DOHH2 (cell line): ENCODE data around the gene ZNF592.

Source experiments
- H3F3A ChIP-seq: fragments of 200-600 bp; sonication (generic), shearing (Covaris generic); 2 replicates; pipeline ENCODE4 v1.6.0; 2016; ENCODE audit warnings: antibody characterized with exemption, mild to moderate bottlenecking; ENCODE audit not compliant: control insufficient read depth, insufficient read depth
- H3K27ac ChIP-seq: fragments of 200-600 bp; sonication (generic); 2 replicates; pipeline ENCODE4 v1.5.1; 2014; ENCODE audit warnings: low read depth, mild to moderate bottlenecking, low read length, moderate library complexity
- H3K27me3 ChIP-seq: fragments of 200-600 bp; sonication (generic); 2 replicates; pipeline ENCODE4 v1.6.1; 2014; ENCODE audit warnings: mild to moderate bottlenecking, low read length, mixed read lengths; ENCODE audit not compliant: control insufficient read depth
- H3K36me3 ChIP-seq: fragments of 200-600 bp; sonication (generic); 2 replicates; pipeline ENCODE4 v1.6.1; 2014; ENCODE audit warnings: mild to moderate bottlenecking, low read length, moderate library complexity, mixed read lengths; ENCODE audit not compliant: control insufficient read depth
- H3K4me1 ChIP-seq: fragments of 200-600 bp; sonication (generic); 2 replicates; pipeline ENCODE4 v1.6.1; 2014; ENCODE audit warnings: mild to moderate bottlenecking, low read length, mixed read lengths; ENCODE audit not compliant: control insufficient read depth
- H3K4me2 ChIP-seq: fragments of 200-600 bp; sonication (generic); 2 replicates; pipeline ENCODE4 v1.6.0; 2014; ENCODE audit warnings: mild to moderate bottlenecking, low read length, moderate library complexity
- H3K4me3 ChIP-seq: fragments of 200-600 bp; sonication (generic); 2 replicates; pipeline ENCODE4 v1.5.1; 2014; ENCODE audit warnings: mild to moderate bottlenecking, low read length, mixed read lengths
- H3K79me2 ChIP-seq: fragments of 200-600 bp; sonication (generic); 2 replicates; pipeline ENCODE4 v1.6.1; 2014; ENCODE audit warnings: mild to moderate bottlenecking, low read length, mixed read lengths; ENCODE audit not compliant: control insufficient read depth
- H3K9me2 ChIP-seq: fragments of 200-600 bp; sonication (generic); replicated peaks from 2 replicates; pipeline ENCODE4 v1.6.1; 2014; ENCODE audit warnings: mild to moderate bottlenecking, low read length, mixed read lengths; ENCODE audit not compliant: control insufficient read depth
- H3K9me3 ChIP-seq: fragments of 200-600 bp; sonication (generic); 2 replicates; pipeline ENCODE4 v1.6.1; 2014; ENCODE audit warnings: antibody characterized with exemption, low read length, mixed read lengths; ENCODE audit not compliant: control insufficient read depth, insufficient read depth
- H4K20me1 ChIP-seq: fragments of 200-600 bp; sonication (generic); 2 replicates; pipeline ENCODE4 v1.6.0; 2014; ENCODE audit warnings: low read depth, mild to moderate bottlenecking, antibody characterized with exemption, low read length, moderate library complexity; ENCODE audit not compliant: control insufficient read depth, insufficient read depth
- CTCF ChIP-seq: fragments of 200-600 bp; sonication (generic); IDR thresholded peaks from one replicate; pipeline ENCODE4 v1.5.1; 2014; ENCODE audit warnings: antibody characterized with exemption, mild to moderate bottlenecking, low read depth, low read length; ENCODE audit not compliant: poor library complexity, severe bottlenecking
- EZH2phosphoT487 ChIP-seq: fragments of 200-600 bp; sonication (generic); IDR thresholded peaks from 2 replicates; pipeline ENCODE4 v1.6.1; 2017; ENCODE audit warnings: borderline replicate concordance, mild to moderate bottlenecking, antibody characterized with exemption, low read length, moderate library complexity, mixed read lengths

Gene ZNF592

GRCh38 chr15:84702961-84703482 lies 45.4 kb upstream of the ZNF592 start:
- Histone ChIP-seq H3K4me1 (no peaks in the 10 kb centered on the region; the same call in 1 of the 2 replicates), H3K27ac (no peak overlapping the region), H4K20me1 (peaks cover 4% of the 10 kb centered on the region; the same call in 1 of the 2 replicates), H3K27me3 (no peaks in the 10 kb centered on the region), H3K4me3 (no peak overlapping the region), H3K4me2 (no peak overlapping the region), H3F3A (no peaks in the 10 kb centered on the region), H3K36me3 (peaks cover 2% of the 10 kb centered on the region; the same call in 1 of the 2 replicates), H3K9me2 (no peaks in the 10 kb centered on the region), H3K79me2 (peaks cover 90% of the 10 kb centered on the region), H3K9me3 (no peaks in the 10 kb centered on the region)
- TF ChIP-seq CTCF (no peak), EZH2phosphoT487 (no peak)

- no peak for TF ChIP-seq CTCF
- no peak for TF ChIP-seq EZH2phosphoT487
- Histone ChIP-seq H3K36me3 (peaks cover 8% of the 10 kb centered on the region), H3K4me3 (no peak overlapping the region), H3K4me2 (no peak overlapping the region), H4K20me1 (peaks cover under 1% of the 10 kb centered on the region; the same call in 1 of the 2 replicates), H3K4me1 (no peaks in the 10 kb centered on the region; the same call in 1 of the 2 replicates), H3F3A (no peaks in the 10 kb centered on the region), H3K27ac (no peak overlapping the region), H3K9me3 (no peaks in the 10 kb centered on the region), H3K27me3 (no peaks in the 10 kb centered on the region), H3K9me2 (no peaks in the 10 kb centered on the region), H3K79me2 (peaks cover 89% of the 10 kb centered on the region)
These were observed 44.6 kb upstream of the ZNF592 start for GRCh38 chr15:84703808-84704207.

- Histone ChIP-seq H3K27me3 (no peaks in the 10 kb centered on the region), H4K20me1 (peaks cover 7% of the 10 kb centered on the region; the same call in 1 of the 2 replicates), H3F3A (peaks cover 4% of the 10 kb centered on the region; the same call in 1 of the 2 replicates), H3K27ac (no peak overlapping the region), H3K4me3 (peak overlapping the region; percentile 95), H3K79me2 (peaks cover 61% of the 10 kb centered on the region), H3K9me2 (no peaks in the 10 kb centered on the region), H3K9me3 (no peaks in the 10 kb centered on the region), H3K36me3 (peaks cover 19% of the 10 kb centered on the region), H3K4me1 (peaks cover 22% of the 10 kb centered on the region), H3K4me2 (peak overlapping the region; percentile 74)
- TF ChIP-seq EZH2phosphoT487 (no peak), CTCF (no peak)
These were observed 34.0 kb upstream of the ZNF592 start for GRCh38 chr15:84714372-84714771.
